ENCODE data around the gene CTBP2.

The CTBP2 gene

GRCh38 chr10:125159932-125160855 is at the start of gene CTBP2:
TSS of gene CTBP2 (minus strand) at chr10:125160563.
- peak; percentile 75 for DNase-seq (ENCODE audit: low spot score)

- no peak for DNase-seq (ENCODE audit: low spot score)
These were observed 49.4 kb upstream of the CTBP2 start for GRCh38 chr10:125209591-125210355.

- no peak for DNase-seq (ENCODE audit: low spot score)
These were observed 48.6 kb upstream of the CTBP2 start for GRCh38 chr10:125208854-125209565.

- no peak for DNase-seq (ENCODE audit: low spot score)
These were observed 46.3 kb upstream of the CTBP2 start for GRCh38 chr10:125206623-125207022.

- no peak for DNase-seq (ENCODE audit: low spot score)
These were observed 45.1 kb upstream of the CTBP2 start for GRCh38 chr10:125205431-125205830.

GRCh38 chr10:125204400-125204799 is 44.0 kb upstream of the CTBP2 start:
- no peak for DNase-seq (ENCODE audit: low spot score)

GRCh38 chr10:125203186-125203800 is 42.9 kb upstream of the CTBP2 start:
- DNase-seq (ENCODE audit: low spot score) = no peak

- DNase-seq (ENCODE audit: low spot score) = no peak
These were observed 41.6 kb upstream of the CTBP2 start for GRCh38 chr10:125201791-125202622.

GRCh38 chr10:125201108-125201524 is 40.8 kb upstream of the CTBP2 start:
- DNase-seq (ENCODE audit: low spot score) = no peak

- no peak for DNase-seq (ENCODE audit: low spot score)
These were observed 40.0 kb upstream of the CTBP2 start for GRCh38 chr10:125200396-125200795.

- no peak for DNase-seq (ENCODE audit: low spot score)
These were observed 38.9 kb upstream of the CTBP2 start for GRCh38 chr10:125199270-125199669.

GRCh38 chr10:125194814-125195213 is 34.5 kb upstream of the CTBP2 start:
- no peak for DNase-seq (ENCODE audit: low spot score)

GRCh38 chr10:125193306-125193877 is 33.0 kb upstream of the CTBP2 start:
- peak; percentile 46 for DNase-seq (ENCODE audit: low spot score)

GRCh38 chr10:125192620-125193019 is 32.3 kb upstream of the CTBP2 start:
- no peak for DNase-seq (ENCODE audit: low spot score)

- DNase-seq (ENCODE audit: low spot score) = no peak
These were observed 31.6 kb upstream of the CTBP2 start for GRCh38 chr10:125192005-125192404.

- no peak for DNase-seq (ENCODE audit: low spot score)
These were observed 30.6 kb upstream of the CTBP2 start for GRCh38 chr10:125190946-125191345.

- DNase-seq (ENCODE audit: low spot score) = no peak
These were observed 30.1 kb upstream of the CTBP2 start for GRCh38 chr10:125190414-125190813.

- no peak for DNase-seq (ENCODE audit: low spot score)
These were observed 28.8 kb upstream of the CTBP2 start for GRCh38 chr10:125189162-125189561.

GRCh38 chr10:125187238-125188194 is 27.2 kb upstream of the CTBP2 start:
- no peak for DNase-seq (ENCODE audit: low spot score)
